ENCODE measurements around the gene MAML1.

DNA sequence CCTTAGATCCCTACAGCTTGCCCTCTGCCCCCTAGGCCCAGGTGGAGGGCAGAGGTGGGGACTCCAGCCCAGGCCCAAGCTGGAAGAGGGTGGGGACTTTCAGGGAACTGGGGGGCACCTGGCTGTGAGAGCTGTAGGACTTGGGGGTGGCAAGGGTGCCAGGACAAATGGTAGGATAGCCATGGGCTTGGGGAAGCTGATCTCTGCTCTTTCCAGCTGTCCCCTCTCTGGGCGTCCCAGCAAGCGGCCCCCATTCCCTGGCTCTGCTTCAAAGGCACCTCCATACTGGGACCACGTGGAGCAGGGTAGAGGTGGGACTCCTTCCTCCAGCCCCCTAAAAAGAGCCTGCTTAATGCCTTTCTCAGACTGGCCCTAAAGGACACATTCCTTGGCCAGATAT is 61.5 kb downstream of the MAML1 start:
- TF ChIP-seq, protein P1, sequence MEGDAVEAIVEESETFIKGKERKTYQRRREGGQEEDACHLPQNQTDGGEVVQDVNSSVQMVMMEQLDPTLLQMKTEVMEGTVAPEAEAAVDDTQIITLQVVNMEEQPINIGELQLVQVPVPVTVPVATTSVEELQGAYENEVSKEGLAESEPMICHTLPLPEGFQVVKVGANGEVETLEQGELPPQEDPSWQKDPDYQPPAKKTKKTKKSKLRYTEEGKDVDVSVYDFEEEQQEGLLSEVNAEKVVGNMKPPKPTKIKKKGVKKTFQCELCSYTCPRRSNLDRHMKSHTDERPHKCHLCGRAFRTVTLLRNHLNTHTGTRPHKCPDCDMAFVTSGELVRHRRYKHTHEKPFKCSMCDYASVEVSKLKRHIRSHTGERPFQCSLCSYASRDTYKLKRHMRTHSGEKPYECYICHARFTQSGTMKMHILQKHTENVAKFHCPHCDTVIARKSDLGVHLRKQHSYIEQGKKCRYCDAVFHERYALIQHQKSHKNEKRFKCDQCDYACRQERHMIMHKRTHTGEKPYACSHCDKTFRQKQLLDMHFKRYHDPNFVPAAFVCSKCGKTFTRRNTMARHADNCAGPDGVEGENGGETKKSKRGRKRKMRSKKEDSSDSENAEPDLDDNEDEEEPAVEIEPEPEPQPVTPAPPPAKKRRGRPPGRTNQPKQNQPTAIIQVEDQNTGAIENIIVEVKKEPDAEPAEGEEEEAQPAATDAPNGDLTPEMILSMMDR (IDR thresholded peaks at IDR 0.05; ENCODE audit: insufficient read depth, low read depth, low read length): no peak
- no peak for TF ChIP-seq EZH2 (IDR thresholded peaks at IDR 0.05; ENCODE audit: insufficient read depth, low read length)

All from astrocyte (in vitro differentiated cells and primary cell).